GM12801 (cell line): Measurements from ENCODE around the gene C12orf60.

Experiments used
- TF ChIP-seq, protein P1 (sequence below): IDR thresholded peaks from one replicate; pipeline ENCODE4 v1.5.1; 2011; ENCODE audit warnings: control low read depth; ENCODE audit not compliant: insufficient read length; ENCODE audit errors: extremely low read depth

C12orf60 gene

DNA sequence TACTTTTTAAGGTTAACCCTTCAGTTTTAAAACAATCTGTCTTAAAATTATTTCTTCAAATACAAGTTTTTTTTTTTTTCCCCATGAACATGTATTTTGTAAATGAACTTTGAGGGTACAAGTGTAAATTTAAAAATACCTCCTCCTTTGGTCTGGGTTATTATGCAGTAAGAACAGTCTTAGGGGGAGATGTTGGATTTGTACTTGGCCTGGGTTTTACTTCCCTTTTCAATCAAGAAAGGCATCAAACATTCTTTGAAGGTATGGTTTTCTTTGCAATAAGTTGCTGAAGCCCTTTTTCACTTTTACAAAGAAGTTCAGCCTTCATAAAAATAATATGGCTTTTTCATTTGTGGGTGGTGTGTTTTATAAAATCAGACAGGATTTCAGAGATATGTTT, 20.7 kb upstream of the C12orf60 start:
- TF ChIP-seq, protein P1, sequence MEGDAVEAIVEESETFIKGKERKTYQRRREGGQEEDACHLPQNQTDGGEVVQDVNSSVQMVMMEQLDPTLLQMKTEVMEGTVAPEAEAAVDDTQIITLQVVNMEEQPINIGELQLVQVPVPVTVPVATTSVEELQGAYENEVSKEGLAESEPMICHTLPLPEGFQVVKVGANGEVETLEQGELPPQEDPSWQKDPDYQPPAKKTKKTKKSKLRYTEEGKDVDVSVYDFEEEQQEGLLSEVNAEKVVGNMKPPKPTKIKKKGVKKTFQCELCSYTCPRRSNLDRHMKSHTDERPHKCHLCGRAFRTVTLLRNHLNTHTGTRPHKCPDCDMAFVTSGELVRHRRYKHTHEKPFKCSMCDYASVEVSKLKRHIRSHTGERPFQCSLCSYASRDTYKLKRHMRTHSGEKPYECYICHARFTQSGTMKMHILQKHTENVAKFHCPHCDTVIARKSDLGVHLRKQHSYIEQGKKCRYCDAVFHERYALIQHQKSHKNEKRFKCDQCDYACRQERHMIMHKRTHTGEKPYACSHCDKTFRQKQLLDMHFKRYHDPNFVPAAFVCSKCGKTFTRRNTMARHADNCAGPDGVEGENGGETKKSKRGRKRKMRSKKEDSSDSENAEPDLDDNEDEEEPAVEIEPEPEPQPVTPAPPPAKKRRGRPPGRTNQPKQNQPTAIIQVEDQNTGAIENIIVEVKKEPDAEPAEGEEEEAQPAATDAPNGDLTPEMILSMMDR: no peak

DNA sequence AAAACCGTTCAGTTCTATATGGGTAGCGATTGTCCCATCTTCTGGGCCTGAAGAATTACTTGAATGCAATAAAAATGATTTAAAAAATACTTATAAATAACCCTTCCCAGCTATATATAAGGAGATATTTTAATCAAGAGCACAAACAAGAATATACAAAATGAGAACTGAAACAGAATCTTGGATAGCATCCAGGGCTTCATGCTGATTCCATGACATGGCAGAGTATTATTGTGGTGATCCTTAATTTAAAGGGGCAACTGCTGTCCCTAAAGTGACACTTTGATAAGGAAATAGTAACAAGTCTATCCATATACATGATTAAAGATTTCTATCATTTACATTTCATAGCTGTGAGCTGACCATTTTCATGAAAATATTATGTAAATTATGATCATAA, 19.0 kb upstream of the C12orf60 start:
- TF ChIP-seq, protein P1: no peak

DNA sequence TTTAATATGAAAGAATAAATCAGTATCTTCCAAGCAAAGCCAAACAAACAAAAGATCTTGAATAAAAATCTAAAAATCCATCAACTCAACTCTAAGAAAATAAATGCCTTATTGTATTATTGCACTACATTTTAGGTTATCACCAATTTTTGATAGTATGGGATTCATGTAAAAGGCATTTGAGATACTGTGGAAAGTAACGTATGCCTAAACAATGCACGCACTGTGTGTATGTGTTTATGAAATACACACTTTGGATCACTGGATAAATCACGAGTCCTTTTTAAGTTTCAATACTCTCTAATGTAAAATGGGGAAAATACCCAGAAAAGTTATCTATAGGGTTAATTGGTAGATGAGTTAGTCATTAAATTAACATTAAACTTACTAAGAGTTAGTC, 17.9 kb upstream of the C12orf60 start:
- TF ChIP-seq, protein P1: no peak

DNA sequence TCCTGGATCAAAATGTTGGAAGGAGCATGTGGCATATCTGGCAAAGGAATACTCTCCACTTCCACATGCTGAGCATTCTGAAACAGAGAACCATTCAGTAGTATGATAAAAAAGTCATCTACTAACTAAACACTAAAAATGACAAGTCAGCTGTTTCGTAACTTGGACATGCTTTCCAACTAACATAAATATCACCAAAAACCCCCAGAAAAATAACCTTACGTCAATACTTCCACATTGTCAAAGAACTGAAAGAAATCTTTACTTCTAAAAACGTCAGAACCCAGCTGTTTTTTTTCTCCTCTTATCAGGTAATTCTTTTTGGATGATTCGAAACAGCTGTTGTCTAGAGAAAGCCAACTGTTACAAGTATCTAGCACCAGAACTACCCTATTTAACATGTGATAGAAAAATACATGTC, 8.4 kb upstream of the C12orf60 start:
- TF ChIP-seq, protein P1: no peak

DNA sequence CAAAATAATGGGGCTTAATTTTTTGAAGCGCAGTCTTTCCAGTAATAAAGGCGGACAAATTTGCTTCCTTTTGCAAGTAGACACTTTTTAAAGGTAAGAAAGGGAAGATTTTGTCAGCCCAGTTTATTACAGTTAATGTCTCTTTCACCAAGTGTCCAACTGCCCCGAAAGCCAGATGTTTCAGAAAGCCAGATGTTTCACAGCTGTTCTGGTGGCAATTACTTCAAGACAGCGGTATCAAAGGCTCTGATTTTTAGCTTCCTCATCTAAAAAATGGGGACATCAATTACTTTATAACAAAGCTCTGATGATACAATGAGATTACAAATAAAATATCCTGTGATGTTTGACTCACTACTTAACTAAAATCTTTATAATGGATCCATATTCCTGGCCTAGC, 1.2 kb upstream of the C12orf60 start:
- TF ChIP-seq, protein P1: no peak

DNA sequence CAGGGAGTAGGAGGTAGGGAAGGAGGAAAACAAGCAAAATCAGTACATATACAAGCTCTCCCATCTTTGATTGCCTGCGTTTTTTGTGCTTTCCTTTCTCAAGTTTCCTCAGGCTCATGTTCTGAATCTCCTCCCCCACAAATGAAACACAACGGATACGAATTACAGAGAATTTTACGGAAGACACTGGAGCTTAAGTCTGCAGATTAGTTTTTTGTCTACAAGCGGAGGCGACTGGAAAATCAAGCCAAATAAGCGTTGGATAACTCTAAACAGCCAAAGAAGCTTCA, 804 bp upstream of the C12orf60 start:
- TF ChIP-seq, protein P1: no peak

DNA sequence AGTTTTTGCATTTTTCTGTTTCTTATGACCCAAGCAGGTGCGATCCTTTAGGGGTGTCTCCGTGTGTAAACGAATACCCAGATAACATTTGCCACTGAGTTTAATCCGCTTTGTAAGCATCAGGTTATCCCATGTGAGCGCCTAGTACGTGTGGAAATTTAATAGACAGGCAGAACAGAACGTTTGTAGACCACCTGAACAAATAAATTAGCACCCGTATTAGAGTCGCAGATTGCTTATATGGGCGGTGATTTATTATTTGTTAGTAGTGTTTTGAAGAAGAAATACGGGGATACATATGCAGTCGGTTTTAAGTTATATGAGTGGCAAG, 325 bp downstream of the C12orf60 start:
- TF ChIP-seq, protein P1: no peak
